Stomach smooth muscle (tissue), 2 donors: ENCODE measurements around the gene RHBDD1.

Experiments
- H3K27ac ChIP-seq: one replicate; pipeline ENCODE4 v1.7.0; 2013; ENCODE audit warnings: mild to moderate bottlenecking, low read length, inconsistent platforms
- H3K27me3 ChIP-seq, 2 donors: one replicate each; pipeline ENCODE4 v1.7.0; 2013; ENCODE audit warnings: low read length in 2 of 2; ENCODE audit not compliant: insufficient read depth in 2 of 2, control insufficient read depth in 1 of 2
- H3K36me3 ChIP-seq, 2 donors: one replicate each; pipeline ENCODE4 v1.7.0; 2013; ENCODE audit warnings: low read length in 2 of 2; ENCODE audit not compliant: control insufficient read depth in 2 of 2, insufficient read depth in 2 of 2
- H3K4me1 ChIP-seq: one replicate; pipeline ENCODE4 v1.7.0; 2013; ENCODE audit warnings: low read length; ENCODE audit not compliant: control insufficient read depth, insufficient read depth
- H3K4me3 ChIP-seq, 2 donors: one replicate each; pipeline ENCODE4 v1.7.0; 2013; ENCODE audit warnings: low read length in 2 of 2
- H3K9ac ChIP-seq, 2 donors: one replicate each; pipeline ENCODE4 v1.7.0; 2013; ENCODE audit warnings: low read length in 2 of 2, mild to moderate bottlenecking in 1 of 2
- H3K9me3 ChIP-seq, 2 donors: one replicate each; pipeline ENCODE4 v1.7.0; 2013; ENCODE audit warnings: low read length in 2 of 2; ENCODE audit not compliant: control insufficient read depth in 2 of 2
- donor health status: healthy.
- donor health status: Pancreatic carcinoma.

The RHBDD1 gene

GRCh38 chr2:226873051-226873620 is 37.3 kb downstream of the RHBDD1 start:
- H3K36me3 ChIP-seq: peaks cover 4 to 11% of the 10 kb centered on the region in 2 donors
- no peaks in the 10 kb centered on the region for H3K27me3 ChIP-seq
- H3K9me3 ChIP-seq: no peaks in the 10 kb centered on the region
- no peaks in the 10 kb centered on the region for H3K4me1 ChIP-seq
- H3K4me3 ChIP-seq: no peak overlapping the region
- no peak overlapping the region for H3K27ac ChIP-seq
- H3K9ac ChIP-seq: no peak overlapping the region

- H3K36me3 ChIP-seq: peaks cover 6 to 15% of the 10 kb centered on the region in 2 donors
- no peaks in the 10 kb centered on the region for H3K27me3 ChIP-seq
- no peaks in the 10 kb centered on the region for H3K4me1 ChIP-seq
- no peaks in the 10 kb centered on the region for H3K9me3 ChIP-seq
- H3K27ac ChIP-seq: no peak overlapping the region
- no peak overlapping the region for H3K9ac ChIP-seq
- H3K4me3 ChIP-seq: no peak overlapping the region
These were observed 38.0 kb downstream of the RHBDD1 start for GRCh38 chr2:226873826-226874225.

GRCh38 chr2:226874749-226875148 is 38.9 kb downstream of the RHBDD1 start:
- H3K9me3 ChIP-seq: no peaks in the 10 kb centered on the region
- H3K27ac ChIP-seq: no peak overlapping the region
- no peaks in the 10 kb centered on the region for H3K4me1 ChIP-seq
- H3K27me3 ChIP-seq: no peaks in the 10 kb centered on the region
- H3K9ac ChIP-seq: no peak overlapping the region
- H3K4me3 ChIP-seq: no peak overlapping the region
- H3K36me3 ChIP-seq: peaks cover 4 to 10% of the 10 kb centered on the region in 2 donors

GRCh38 chr2:226875438-226876225 is 39.8 kb downstream of the RHBDD1 start:
- H3K4me3 ChIP-seq: no peak overlapping the region
- no peak overlapping the region for H3K9ac ChIP-seq
- H3K27me3 ChIP-seq: no peaks in the 10 kb centered on the region
- no peaks in the 10 kb centered on the region for H3K4me1 ChIP-seq
- H3K9me3 ChIP-seq: no peaks in the 10 kb centered on the region
- peaks cover 4 to 7% of the 10 kb centered on the region in 2 donors for H3K36me3 ChIP-seq
- H3K27ac ChIP-seq: no peak overlapping the region

GRCh38 chr2:226877491-226877890 is 41.6 kb downstream of the RHBDD1 start:
- Histone ChIP-seq H3K4me3 (no peak overlapping the region), H3K36me3 (peaks cover 4 to 7% of the 10 kb centered on the region in 2 donors), H3K27me3 (no peaks in the 10 kb centered on the region), H3K4me1 (no peaks in the 10 kb centered on the region), H3K9me3 (no peaks in the 10 kb centered on the region), H3K9ac (no peak overlapping the region), H3K27ac (no peak overlapping the region)

- Histone ChIP-seq H3K4me3 (no peak overlapping the region), H3K9ac (no peak overlapping the region), H3K27ac (no peak overlapping the region), H3K27me3 (no peaks in the 10 kb centered on the region), H3K9me3 (no peaks in the 10 kb centered on the region), H3K4me1 (no peaks in the 10 kb centered on the region), H3K36me3 (peaks cover 4% of the 10 kb centered on the region in 2 donors)
These were observed 45.4 kb downstream of the RHBDD1 start for GRCh38 chr2:226881287-226881686.

GRCh38 chr2:226882606-226883005 is 46.8 kb downstream of the RHBDD1 start:
- Histone ChIP-seq H3K9ac (no peak overlapping the region), H3K27me3 (no peaks in the 10 kb centered on the region), H3K4me3 (no peak overlapping the region), H3K27ac (no peak overlapping the region), H3K4me1 (no peaks in the 10 kb centered on the region), H3K36me3 (peaks cover 4% of the 10 kb centered on the region in 2 donors), H3K9me3 (no peaks in the 10 kb centered on the region)

- no peak overlapping the region for H3K9ac ChIP-seq
- H3K4me1 ChIP-seq: no peaks in the 10 kb centered on the region
- H3K36me3 ChIP-seq: peaks cover 3% of the 10 kb centered on the region in 2 donors
- no peaks in the 10 kb centered on the region for H3K27me3 ChIP-seq
- no peaks in the 10 kb centered on the region for H3K9me3 ChIP-seq
- H3K4me3 ChIP-seq: no peak overlapping the region
- H3K27ac ChIP-seq: no peak overlapping the region
These were observed 47.5 kb downstream of the RHBDD1 start for GRCh38 chr2:226883296-226883795.

- Histone ChIP-seq H3K27me3 (no peaks in the 10 kb centered on the region), H3K9ac (no peak overlapping the region), H3K4me1 (no peaks in the 10 kb centered on the region), H3K4me3 (no peak overlapping the region), H3K9me3 (no peaks in the 10 kb centered on the region), H3K36me3 (no peaks in the 10 kb centered on the region), H3K27ac (no peak overlapping the region)
These were observed 48.3 kb downstream of the RHBDD1 start for GRCh38 chr2:226884166-226884565.

GRCh38 chr2:226885769-226886435 is 50.0 kb downstream of the RHBDD1 start:
- Histone ChIP-seq H3K27me3 (no peaks in the 10 kb centered on the region), H3K4me1 (no peaks in the 10 kb centered on the region), H3K4me3 (no peak overlapping the region), H3K9me3 (no peaks in the 10 kb centered on the region), H3K27ac (no peak overlapping the region), H3K36me3 (no peaks in the 10 kb centered on the region), H3K9ac (no peak overlapping the region)
